Activated T-cell treated with anti-CD3 and anti-CD28 coated beads, Interleukin-2, amount 50 U/mL, for 24 hours (primary cell): ENCODE data around the gene SLX9.

Experiments used
- DNase-seq: peaks from one replicate; pipeline ENCODE4 v3.0.0-alpha.2; 2020
- H3K27ac Mint-ChIP-seq: 2 replicates; pipeline ENCODE4 v1.8.0; 2020; ENCODE audit warnings: mild to moderate bottlenecking, mixed read lengths
- H3K27me3 Mint-ChIP-seq: 2 replicates; pipeline ENCODE4 v1.8.0; 2020; ENCODE audit warnings: mixed read lengths
- H3K36me3 Mint-ChIP-seq: 2 replicates; pipeline ENCODE4 v1.8.0; 2020; ENCODE audit warnings: low read depth, mixed read lengths
- H3K4me1 Mint-ChIP-seq: 2 replicates; pipeline ENCODE4 v1.8.0; 2020; ENCODE audit warnings: low read depth, mixed read lengths
- H3K4me3 Mint-ChIP-seq: 2 replicates; pipeline ENCODE4 v1.8.0; 2020; ENCODE audit warnings: mild to moderate bottlenecking, moderate library complexity, mixed read lengths
- H3K9me3 Mint-ChIP-seq: 2 replicates; pipeline ENCODE4 v1.8.0; 2020; ENCODE audit warnings: mixed read lengths

SLX9 gene

DNA sequence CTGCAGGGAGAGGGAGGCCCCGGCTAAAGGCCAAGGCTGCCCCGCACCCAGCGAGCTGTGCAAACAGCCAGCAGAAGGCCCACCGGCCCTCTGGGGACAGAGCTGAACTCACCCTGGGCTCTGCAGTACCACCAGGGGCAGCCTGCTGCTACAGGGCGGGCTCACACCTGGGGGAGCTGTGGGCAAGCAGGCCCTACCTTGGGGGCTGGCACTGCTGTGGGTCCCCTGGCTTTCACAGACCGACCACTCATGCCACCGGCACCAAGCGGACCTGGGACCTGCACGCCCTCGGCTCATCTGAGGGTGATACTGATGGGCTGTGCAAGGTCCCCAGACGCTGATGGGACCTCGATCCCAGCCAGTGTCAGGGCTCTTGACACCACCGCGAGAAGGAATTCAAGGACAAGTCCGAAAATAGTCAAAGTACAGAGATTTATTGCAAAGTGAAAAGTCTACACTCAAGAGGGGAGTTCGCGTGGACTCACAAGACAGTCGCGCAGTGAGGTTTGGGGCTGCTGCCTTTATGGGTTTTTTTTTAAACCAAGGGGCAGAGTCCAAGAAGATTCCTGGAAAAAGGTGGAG is 73.5 kb downstream of the SLX9 start:
- no peak for DNase-seq
- Mint-ChIP-seq H3K9me3 (no peaks in the 10 kb centered on the region), H3K4me3 (no peak overlapping the region), H3K36me3 (no peaks in the 10 kb centered on the region), H3K4me1 (peaks cover 7% of the 10 kb centered on the region), H3K27me3 (peaks cover 39% of the 10 kb centered on the region), H3K27ac (no peak overlapping the region)

GRCh38 chr21:45014747-45015468 is 75.1 kb downstream of the SLX9 start:
- H3K36me3 Mint-ChIP-seq = no peaks in the 10 kb centered on the region
- no peaks in the 10 kb centered on the region for H3K9me3 Mint-ChIP-seq
- H3K27ac Mint-ChIP-seq = no peak overlapping the region
- peaks cover 45% of the 10 kb centered on the region for H3K27me3 Mint-ChIP-seq
- H3K4me1 Mint-ChIP-seq = peaks cover 10% of the 10 kb centered on the region
- H3K4me3 Mint-ChIP-seq = no peak overlapping the region
- DNase-seq = no peak

DNA sequence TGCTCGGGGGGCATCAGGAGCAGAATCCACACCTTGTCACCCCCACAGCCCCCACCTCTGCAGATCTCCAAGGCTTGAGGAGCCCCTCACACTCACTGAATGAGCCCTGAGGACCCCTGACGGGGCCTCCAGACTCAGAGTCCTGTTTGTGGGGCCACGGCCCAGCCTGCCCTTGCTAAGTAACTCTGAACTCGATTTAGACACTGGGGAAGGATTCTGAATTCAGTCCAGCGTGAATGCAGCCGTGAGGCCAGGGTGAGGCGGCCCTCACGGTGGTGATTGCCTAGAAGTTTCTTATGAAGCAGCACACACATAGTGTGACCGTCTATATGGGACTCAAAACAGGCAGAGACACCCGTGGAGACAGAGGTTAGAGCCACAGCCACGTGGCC is 75.6 kb downstream of the SLX9 start:
- no peak for DNase-seq
- no peak overlapping the region for H3K4me3 Mint-ChIP-seq
- peaks cover 10% of the 10 kb centered on the region for H3K4me1 Mint-ChIP-seq
- H3K9me3 Mint-ChIP-seq = no peaks in the 10 kb centered on the region
- H3K27me3 Mint-ChIP-seq = peaks cover 50% of the 10 kb centered on the region
- no peak overlapping the region for H3K27ac Mint-ChIP-seq
- no peaks in the 10 kb centered on the region for H3K36me3 Mint-ChIP-seq

DNA sequence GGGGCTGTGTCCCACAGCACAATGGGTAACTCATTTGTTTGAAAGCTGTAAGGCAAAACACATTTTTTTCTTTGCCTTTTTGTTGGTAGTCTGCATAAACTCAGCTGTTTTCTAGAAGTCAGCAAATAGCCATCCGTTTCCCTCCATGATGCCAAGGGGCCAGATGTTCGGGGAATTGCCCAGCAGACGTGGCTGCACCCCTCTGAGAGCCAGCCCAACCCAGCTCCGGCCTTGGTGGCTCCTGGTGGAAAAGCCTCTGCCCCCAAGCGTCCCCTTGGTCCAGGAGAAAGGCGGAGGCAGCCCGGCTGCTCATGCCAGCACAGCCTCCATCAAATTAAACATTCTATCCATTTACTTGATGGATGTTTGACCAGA is 76.2 kb downstream of the SLX9 start:
- Mint-ChIP-seq H3K27me3 (peaks cover 53% of the 10 kb centered on the region), H3K36me3 (no peaks in the 10 kb centered on the region), H3K4me3 (no peak overlapping the region), H3K4me1 (peaks cover 10% of the 10 kb centered on the region), H3K27ac (no peak overlapping the region), H3K9me3 (no peaks in the 10 kb centered on the region)
- DNase-seq = no peak

DNA sequence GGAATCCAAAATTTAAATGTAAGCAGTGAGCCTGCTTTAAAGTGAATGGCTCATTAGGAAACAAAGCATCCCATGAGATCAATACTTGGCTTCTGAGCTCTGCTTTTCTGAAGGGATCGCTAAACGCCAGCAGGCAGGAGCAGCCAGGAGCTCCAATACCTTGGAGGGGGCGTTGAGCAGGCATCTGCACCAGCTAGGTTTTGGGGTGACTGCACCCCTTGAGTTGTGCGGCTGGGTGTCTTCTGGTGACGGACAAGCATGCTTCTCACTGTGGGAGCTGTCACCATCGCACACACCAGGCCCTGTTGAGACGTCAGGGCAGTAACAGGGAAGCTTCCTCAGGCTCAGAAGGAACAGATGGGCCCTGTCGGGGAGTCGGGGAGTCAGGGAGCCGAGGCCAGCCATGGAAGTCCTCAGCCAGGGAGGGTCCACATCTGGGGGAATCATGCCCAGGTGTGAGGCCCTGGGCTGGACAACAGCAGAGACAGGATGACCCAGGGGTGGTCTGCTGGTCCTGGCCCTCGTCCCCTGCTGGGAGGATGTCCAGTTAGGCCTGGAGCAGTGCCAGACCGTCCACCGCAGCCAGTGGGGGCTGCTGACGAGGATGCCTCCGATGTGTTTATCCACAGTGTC is 76.7 kb downstream of the SLX9 start:
- Mint-ChIP-seq H3K4me3 (no peak overlapping the region), H3K36me3 (no peaks in the 10 kb centered on the region), H3K27me3 (peaks cover 53% of the 10 kb centered on the region), H3K27ac (no peak overlapping the region), H3K4me1 (peaks cover 10% of the 10 kb centered on the region), H3K9me3 (no peaks in the 10 kb centered on the region)
- no peak for DNase-seq

GRCh38 chr21:45017039-45017960 is 77.5 kb downstream of the SLX9 start:
- peak overlapping the region; percentile 50 for H3K27ac Mint-ChIP-seq
- H3K9me3 Mint-ChIP-seq = no peaks in the 10 kb centered on the region
- H3K4me1 Mint-ChIP-seq = peaks cover 10% of the 10 kb centered on the region
- no peaks in the 10 kb centered on the region for H3K36me3 Mint-ChIP-seq
- peak overlapping the region; percentile 63 for H3K4me3 Mint-ChIP-seq
- peaks cover 53% of the 10 kb centered on the region for H3K27me3 Mint-ChIP-seq
- DNase-seq = no peak

DNA sequence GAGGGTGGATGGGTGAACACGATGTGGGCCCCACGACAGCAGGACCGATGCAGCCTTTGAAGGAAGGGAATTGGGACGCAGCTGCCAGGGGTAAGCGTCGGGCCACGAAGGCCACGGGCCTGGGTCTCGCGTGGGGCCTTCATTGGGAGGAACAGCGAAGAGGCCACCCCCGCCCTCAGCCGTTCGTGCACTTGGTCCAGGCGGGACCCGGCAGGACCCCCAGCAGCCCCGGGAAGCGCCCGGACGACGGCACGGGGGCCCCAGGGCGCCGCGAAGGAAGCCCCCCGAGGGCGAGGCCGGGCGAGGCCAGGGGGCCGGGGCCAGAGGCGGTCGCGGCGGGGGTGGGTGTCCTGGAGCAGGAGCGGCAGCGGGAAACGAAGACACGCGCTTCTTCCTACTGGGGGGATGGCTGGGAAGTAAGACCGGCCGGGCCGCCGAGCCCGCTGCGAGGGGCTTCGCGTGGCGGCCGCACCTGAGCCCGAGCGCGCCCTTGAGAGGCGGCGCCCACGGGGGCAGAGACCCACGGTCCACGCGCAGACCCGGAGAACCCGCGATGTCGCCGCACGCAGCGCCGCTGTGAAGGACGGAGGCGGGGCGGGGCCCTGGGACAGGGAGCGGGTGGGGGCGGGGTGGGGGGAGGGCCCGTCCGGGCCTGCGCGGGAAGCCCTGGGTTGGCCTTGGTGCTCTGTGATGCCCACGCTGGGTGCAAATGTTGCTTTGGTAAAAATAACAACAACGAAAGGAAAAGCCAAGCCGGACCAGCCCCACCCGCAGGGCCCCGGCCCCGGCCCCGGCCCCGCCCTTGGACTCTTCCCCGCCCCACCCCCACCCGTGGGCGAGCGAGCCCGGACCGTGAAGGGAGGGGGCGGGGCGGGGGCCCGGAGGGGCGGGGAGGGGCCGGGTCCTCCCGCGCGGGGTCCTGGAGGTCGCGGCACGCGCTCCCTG is 78.6 kb downstream of the SLX9 start:
- Mint-ChIP-seq H3K9me3 (peaks cover under 1% of the 10 kb centered on the region), H3K27ac (peak overlapping the region; percentile 50), H3K4me1 (peaks cover 10% of the 10 kb centered on the region), H3K27me3 (peaks cover 49% of the 10 kb centered on the region), H3K36me3 (no peaks in the 10 kb centered on the region), H3K4me3 (peak overlapping the region; percentile 63)
- no peak for DNase-seq

DNA sequence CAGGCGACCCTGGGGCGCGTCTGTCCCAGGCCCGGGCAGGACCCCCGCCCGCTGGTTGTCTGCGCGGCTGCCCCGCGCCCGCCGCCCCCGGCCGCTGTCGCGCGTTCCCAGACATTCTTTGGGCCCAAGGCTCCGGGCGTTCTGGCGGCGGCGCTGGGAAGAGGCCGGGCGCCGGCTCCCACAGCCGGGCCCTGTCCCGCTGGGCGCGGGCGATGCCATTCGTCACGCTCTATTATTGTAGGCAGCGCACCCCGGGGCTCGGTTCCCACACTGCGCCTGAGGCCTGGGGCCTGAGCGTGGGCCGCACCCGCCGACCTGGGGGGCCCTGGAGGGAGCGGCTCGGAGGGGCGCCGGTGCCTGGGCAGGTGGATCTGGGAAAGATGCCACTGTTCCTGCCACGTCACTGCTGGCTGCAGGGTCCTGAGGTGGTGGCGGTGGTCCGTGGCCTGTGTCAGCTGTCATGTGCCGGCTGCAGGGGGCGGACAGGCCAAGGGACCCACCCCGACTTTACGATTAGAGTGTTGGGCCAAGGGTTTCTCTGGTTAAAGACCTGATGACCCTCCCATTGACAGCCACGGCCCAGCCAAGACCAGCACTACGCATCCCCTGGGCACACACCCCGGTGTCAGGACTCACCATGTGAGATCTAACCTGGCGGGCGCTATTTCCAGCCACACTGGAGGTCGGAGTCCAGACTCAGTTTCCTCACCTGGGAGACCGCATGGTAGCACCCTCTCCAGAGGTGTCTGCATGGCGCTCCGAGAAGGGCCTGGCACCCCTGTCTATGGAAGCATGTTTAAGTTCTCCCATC is 79.5 kb downstream of the SLX9 start:
- peaks cover 46% of the 10 kb centered on the region for H3K27me3 Mint-ChIP-seq
- no peaks in the 10 kb centered on the region for H3K36me3 Mint-ChIP-seq
- peaks cover 5% of the 10 kb centered on the region for H3K9me3 Mint-ChIP-seq
- H3K27ac Mint-ChIP-seq = no peak overlapping the region
- DNase-seq = no peak
- peaks cover 10% of the 10 kb centered on the region for H3K4me1 Mint-ChIP-seq
- H3K4me3 Mint-ChIP-seq = peak overlapping the region; percentile 57

DNA sequence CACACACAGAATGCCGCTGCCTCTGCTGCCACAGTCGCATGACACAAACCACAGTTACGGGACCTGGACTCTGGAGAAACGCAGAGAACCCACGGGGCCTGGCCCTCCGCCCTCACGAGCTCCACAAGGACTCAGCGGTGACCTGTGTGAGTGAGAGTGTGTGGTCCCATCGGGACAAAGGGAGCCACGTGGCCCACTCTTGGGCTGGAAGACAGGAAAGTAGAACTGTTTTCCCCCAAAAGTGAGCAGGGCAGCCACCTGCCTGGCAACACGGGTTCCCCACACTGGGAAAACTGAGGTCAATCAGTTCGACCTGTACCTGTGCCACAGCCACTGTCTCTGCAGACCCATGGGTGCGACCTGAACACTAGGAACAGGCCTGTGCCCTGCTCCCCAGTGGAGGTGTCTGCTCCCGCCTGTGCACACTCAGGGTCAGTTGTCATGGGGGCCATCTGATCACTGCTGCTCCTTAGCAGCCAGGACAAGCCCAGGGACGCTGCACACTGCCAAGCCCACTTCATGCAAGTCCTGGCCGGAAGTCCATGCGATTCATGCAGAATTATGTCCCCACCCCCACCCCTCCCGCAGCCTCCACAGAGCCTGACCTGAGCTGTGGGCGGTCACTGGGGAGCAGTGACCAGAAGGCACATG is 80.2 kb downstream of the SLX9 start:
- peak overlapping the region; percentile 57 for H3K4me3 Mint-ChIP-seq
- H3K27me3 Mint-ChIP-seq = peaks cover 44% of the 10 kb centered on the region

GRCh38 chr21:45020629-45021427 is 81.0 kb downstream of the SLX9 start:
- no peak overlapping the region for H3K27ac Mint-ChIP-seq

More for the DNA sequence above, 80.2 kb downstream of the SLX9 start:
- H3K27ac Mint-ChIP-seq = no peak overlapping the region
- H3K9me3 Mint-ChIP-seq = peaks cover 9% of the 10 kb centered on the region
- H3K4me1 Mint-ChIP-seq = peaks cover 10% of the 10 kb centered on the region
- H3K36me3 Mint-ChIP-seq = no peaks in the 10 kb centered on the region
- DNase-seq = peak; percentile 23

DNA sequence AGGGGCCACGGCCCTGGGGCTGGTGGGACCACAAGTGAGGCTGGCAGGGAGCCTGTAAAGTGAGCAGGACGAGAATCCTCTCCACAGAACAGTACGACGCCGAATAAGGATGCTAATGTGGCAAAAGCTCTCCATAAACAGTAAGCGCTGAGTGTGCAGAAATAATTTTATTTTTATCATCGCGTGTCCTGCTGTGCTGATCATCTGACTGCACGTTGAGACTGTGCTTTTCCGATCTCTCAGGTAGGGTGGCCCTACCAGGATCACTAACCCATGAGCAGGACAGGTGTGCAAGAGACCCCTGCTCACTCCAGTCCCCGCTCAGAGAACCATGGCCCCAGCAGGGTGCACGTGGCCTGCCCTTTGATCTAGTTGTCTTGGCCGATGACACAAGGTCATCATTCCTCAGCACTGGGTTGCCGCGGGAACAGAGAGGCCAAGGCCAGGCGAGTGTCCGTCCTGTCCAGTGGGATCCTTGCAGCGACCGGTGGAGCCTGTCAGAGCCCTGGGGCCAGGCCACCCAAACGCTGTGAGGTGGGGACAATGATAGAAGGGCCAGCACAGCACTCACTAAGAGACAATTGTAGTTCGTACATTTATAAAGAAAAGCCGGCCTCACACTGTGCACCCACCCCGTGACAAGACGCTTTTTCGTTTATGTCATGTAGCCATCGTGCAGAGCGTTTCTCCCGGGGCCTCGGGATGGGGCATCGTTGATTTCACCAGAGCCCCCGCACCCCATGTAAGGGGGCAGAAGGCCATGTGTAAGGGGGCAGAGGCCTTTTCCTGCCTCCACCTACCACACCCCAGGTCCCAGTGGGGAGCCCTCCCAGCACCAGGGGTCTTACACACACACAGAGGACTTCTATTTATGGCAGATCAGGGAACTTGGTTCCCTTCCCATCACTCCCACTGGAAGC is 81.9 kb downstream of the SLX9 start:
- no peaks in the 10 kb centered on the region for H3K36me3 Mint-ChIP-seq
- DNase-seq = peak; percentile 25
- H3K27ac Mint-ChIP-seq = no peak overlapping the region
- H3K27me3 Mint-ChIP-seq = peaks cover 28% of the 10 kb centered on the region
- peaks cover 9% of the 10 kb centered on the region for H3K9me3 Mint-ChIP-seq
- H3K4me3 Mint-ChIP-seq = no peak overlapping the region
- H3K4me1 Mint-ChIP-seq = peaks cover 10% of the 10 kb centered on the region

More at GRCh38 chr21:45020629-45021427, 81.0 kb downstream of the SLX9 start:
- Mint-ChIP-seq H3K36me3 (no peaks in the 10 kb centered on the region), H3K27me3 (peaks cover 37% of the 10 kb centered on the region), H3K4me1 (peaks cover 10% of the 10 kb centered on the region), H3K9me3 (peaks cover 9% of the 10 kb centered on the region), H3K4me3 (no peak overlapping the region)
- no peak for DNase-seq
